Dermis microvascular lymphatic vessel endothelial cell (primary cell): ENCODE results near the gene ZBTB14. TPM values are rescaled to one million over a fixed set of nuclear protein-coding genes. Genes with fewer than 3 reads are reported as not detected.

Experiments
- DNase-seq, 2 donors: peaks; one replicate each; pipeline versions ENCODE4 v3.0.0 to v3.0.0-alpha.2; 2010; ENCODE audit warnings: low read depth in 2 of 2
- total RNA-seq: library from RNA; depleted of rRNA; stranded (reverse); fragments of >200 nt; gene quantifications from 2 replicates; pipeline ENCODE4 v1.2.1, GENCODE V29; 2014

ZBTB14 gene
- total RNA-seq, 1 donor from 2014 or later = 10.0 TPM

GRCh38 chr18:5294113-5294456, 1.4 kb downstream of the ZBTB14 start:
- DNase-seq = no peak

- DNase-seq = no peak
These were observed 7.0 kb downstream of the ZBTB14 start for GRCh38 chr18:5288517-5288935.

GRCh38 chr18:5287854-5288253, 7.7 kb downstream of the ZBTB14 start:
- no peak for DNase-seq

GRCh38 chr18:5286525-5286924, 9.0 kb downstream of the ZBTB14 start:
- no peak for DNase-seq

- peak; percentile 4 to 20 for DNase-seq
These were observed 10.2 kb downstream of the ZBTB14 start for GRCh38 chr18:5285326-5285725.

GRCh38 chr18:5284808-5285207, 10.7 kb downstream of the ZBTB14 start:
- DNase-seq = no peak

GRCh38 chr18:5282770-5283169, 12.8 kb downstream of the ZBTB14 start:
- no peak for DNase-seq

- no peak for DNase-seq
These were observed 18.6 kb downstream of the ZBTB14 start for GRCh38 chr18:5276947-5277346.

GRCh38 chr18:5275872-5276271, 19.7 kb downstream of the ZBTB14 start:
- no peak for DNase-seq

- DNase-seq = no peak
These were observed 26.7 kb downstream of the ZBTB14 start for GRCh38 chr18:5268874-5269273.

GRCh38 chr18:5266721-5267120, 28.8 kb downstream of the ZBTB14 start:
- DNase-seq = no peak

GRCh38 chr18:5253910-5254309, 41.6 kb downstream of the ZBTB14 start:
- no peak for DNase-seq

- DNase-seq = no peak
These were observed 44.4 kb downstream of the ZBTB14 start for GRCh38 chr18:5251117-5251516.

GRCh38 chr18:5250603-5251002, 44.9 kb downstream of the ZBTB14 start:
- no peak for DNase-seq

GRCh38 chr18:5244941-5245340, 50.6 kb downstream of the ZBTB14 start:
- no peak for DNase-seq

- DNase-seq = no peak
These were observed 56.1 kb downstream of the ZBTB14 start for GRCh38 chr18:5239447-5239846.

Other genes starting within 250 kb of the ZBTB14 start
- not detected in 2 replicates for gene AKAIN1, start 98.5 kb downstream of the ZBTB14 start, total RNA-seq
- gene EPB41L3, start 248.3 kb upstream of the ZBTB14 start, total RNA-seq = 4.5 and 10.0 TPM in 2 replicates